Fibroblast of the aortic adventitia (primary cell): ENCODE results near the gene BLACAT1. TPM values are rescaled to one million over a fixed set of nuclear protein-coding genes. Genes with fewer than 3 reads are reported as not detected.
A peak's percentile ranks its signal among the peaks of the same experiment; 100 is the strongest.

Experiments
- DNase-seq: peaks from one replicate; pipeline ENCODE4 v3.0.0-alpha.2; 2010; ENCODE audit warnings: low read depth
- H3K4me3 ChIP-seq: 2 replicates; pipeline ENCODE4 v1.5.1; 2011; ENCODE audit warnings: low read depth, mild to moderate bottlenecking, control low read depth, low read length, moderate library complexity
- CTCF ChIP-seq: IDR thresholded peaks from 2 replicates; pipeline ENCODE4 v1.5.1; 2011; ENCODE audit warnings: mild to moderate bottlenecking, low read length, control low read depth, inconsistent platforms; ENCODE audit not compliant: insufficient read depth
- total RNA-seq: library from RNA; depleted of rRNA; stranded (reverse); fragments of >200 nt; gene quantifications from 2 replicates; pipeline ENCODE4 v1.2.3, GENCODE V29; 2012; ENCODE audit warnings: low replicate concordance

BLACAT1 gene
- total RNA-seq, 1 donor = 0.09 TPM

- no peak for DNase-seq
- no peak for TF ChIP-seq CTCF
- no peak overlapping the region for H3K4me3 ChIP-seq
Measured at GRCh38 chr1:205441318-205441633, 14.6 kb downstream of the BLACAT1 start.

- H3K4me3 ChIP-seq = no peak overlapping the region
- no peak for TF ChIP-seq CTCF
- DNase-seq = no peak
Measured at GRCh38 chr1:205440476-205441317, 15.1 kb downstream of the BLACAT1 start.

- no peak for TF ChIP-seq CTCF
- no peak overlapping the region for H3K4me3 ChIP-seq
- DNase-seq = no peak
Measured at GRCh38 chr1:205440121-205440475, 15.7 kb downstream of the BLACAT1 start.

GRCh38 chr1:205438213-205439158 lies 17.4 kb downstream of the BLACAT1 start:
- TF ChIP-seq CTCF = peak; percentile 84
- peak; percentile 80 for DNase-seq
- H3K4me3 ChIP-seq = no peak overlapping the region

GRCh38 chr1:205437570-205437969 lies 18.3 kb downstream of the BLACAT1 start:
- TF ChIP-seq CTCF = no peak
- DNase-seq = no peak
- H3K4me3 ChIP-seq = no peak overlapping the region

- no peak for DNase-seq
- no peak for TF ChIP-seq CTCF
- H3K4me3 ChIP-seq = no peak overlapping the region
Measured at GRCh38 chr1:205436776-205437410, 19.0 kb downstream of the BLACAT1 start.
